HEK293 (cell line): Measurements from ENCODE around the gene FOXB2.

Experiments
- CTCF ChIA-PET: fragments of 350-600 bp; formaldehyde crosslinking; extraction: SDS; loops from one replicate; lab custom pipeline; 2021; ENCODE audit warnings: antibody characterized with exemption; lab: Yijun Ruan, JAX
- POLR2A ChIA-PET: fragments of 300-600 bp; formaldehyde crosslinking; extraction: SDS; loops from one replicate; lab custom pipeline; 2020; ENCODE audit warnings: antibody characterized with exemption, inconsistent platforms; lab: Yijun Ruan, JAX
- H3K27ac ChIP-seq: fragments of 200-500 bp; sonication (Bioruptor generic); 2 replicates; pipeline ENCODE4 v1.5.1; 2014; ENCODE audit warnings: low read depth, low read length, control low read depth, inconsistent platforms; ENCODE audit errors: extremely low read depth
- H3K36me3 ChIP-seq, 2 experiments: fragments of 200-500 bp in 1 of 2; sonication (Bioruptor generic) in 1 of 2; 1 replicate in 1 of 2; 2 replicates in 1 of 2; pipeline ENCODE4 v1.5.1; 2014 to 2017; ENCODE audit warnings: inconsistent platforms in 2 of 2, low read length in 2 of 2; ENCODE audit not compliant: control insufficient read depth in 2 of 2, insufficient read depth in 1 of 2
- H3K4me1 ChIP-seq: fragments of 200-500 bp; sonication (Bioruptor generic); 2 replicates; pipeline ENCODE4 v1.5.1; 2014; ENCODE audit warnings: mild to moderate bottlenecking, low read length, inconsistent platforms; ENCODE audit not compliant: control insufficient read depth, insufficient read depth
- H3K4me3 ChIP-seq: 2 replicates; pipeline ENCODE4 v1.5.1; 2011; ENCODE audit warnings: low read depth, mild to moderate bottlenecking, control low read depth, low read length, moderate library complexity
- H3K9me3 ChIP-seq: fragments of 200-500 bp; sonication (Bioruptor generic); 2 replicates; pipeline ENCODE4 v1.5.1; 2014; ENCODE audit warnings: low read depth, low read length, inconsistent platforms; ENCODE audit not compliant: control insufficient read depth, insufficient read depth
- HIC1 ChIP-seq: fragments of 450-650 bp; formaldehyde crosslinking; IDR thresholded peaks from 2 replicates; pipeline ENCODE4 v1.5.1; 2016; ENCODE audit warnings: missing biosample characterization, missing genetic modification characterization
- KLF10 ChIP-seq: fragments of 450-650 bp; IDR thresholded peaks from 2 replicates; pipeline ENCODE4 v1.5.1; 2018; ENCODE audit warnings: missing biosample characterization, mild to moderate bottlenecking, missing genetic modification characterization
- MYNN ChIP-seq: fragments of 450-650 bp; formaldehyde crosslinking; IDR thresholded peaks from 2 replicates; pipeline ENCODE4 v1.5.1; 2016; ENCODE audit warnings: missing biosample characterization, missing genetic modification characterization, borderline replicate concordance
- OSR2 ChIP-seq: fragments of 450-650 bp; formaldehyde crosslinking; IDR thresholded peaks from 2 replicates; pipeline ENCODE4 v1.5.1; 2016; ENCODE audit warnings: missing biosample characterization, missing genetic modification characterization
- SETDB1 ChIP-seq: IDR thresholded peaks from one replicate; pipeline ENCODE4 v1.6.1; 2017; ENCODE audit warnings: mild to moderate bottlenecking, low read length, moderate library complexity, mixed read lengths; ENCODE audit not compliant: insufficient read length
- ZBTB20 ChIP-seq: fragments of 450-650 bp; formaldehyde crosslinking; IDR thresholded peaks from 2 replicates; pipeline ENCODE4 v1.5.1; 2016; ENCODE audit warnings: missing biosample characterization, missing genetic modification characterization
- ZBTB48 ChIP-seq: fragments of 450-650 bp; formaldehyde crosslinking; IDR thresholded peaks from 2 replicates; pipeline ENCODE4 v1.5.1; 2016; ENCODE audit warnings: missing biosample characterization, missing genetic modification characterization
- ZFP41 ChIP-seq: fragments of 450-650 bp; formaldehyde crosslinking; IDR thresholded peaks from 2 replicates; pipeline ENCODE4 v1.5.1; 2016; ENCODE audit warnings: missing biosample characterization, missing genetic modification characterization, borderline replicate concordance
- ZNF146 ChIP-seq: fragments of 450-650 bp; formaldehyde crosslinking; IDR thresholded peaks from 2 replicates; pipeline ENCODE4 v1.5.1; 2016; ENCODE audit warnings: missing biosample characterization, missing genetic modification characterization
- ZNF16 ChIP-seq: fragments of 450-650 bp; formaldehyde crosslinking; IDR thresholded peaks from 2 replicates; pipeline ENCODE4 v1.5.1; 2016; ENCODE audit warnings: low read depth, missing biosample characterization, missing genetic modification characterization
- ZNF169 ChIP-seq: fragments of 450-650 bp; formaldehyde crosslinking; IDR thresholded peaks from 2 replicates; pipeline ENCODE4 v1.5.1; 2016; ENCODE audit warnings: missing biosample characterization, missing genetic modification characterization
- ZNF18 ChIP-seq: fragments of 450-650 bp; formaldehyde crosslinking; IDR thresholded peaks from 2 replicates; pipeline ENCODE4 v1.5.1; 2016; ENCODE audit warnings: missing biosample characterization, missing genetic modification characterization
- ZNF202 ChIP-seq: fragments of 450-650 bp; formaldehyde crosslinking; IDR thresholded peaks from 2 replicates; pipeline ENCODE4 v1.5.1; 2016; ENCODE audit warnings: missing biosample characterization, missing genetic modification characterization, borderline replicate concordance
- ZNF354C ChIP-seq: fragments of 450-650 bp; formaldehyde crosslinking; IDR thresholded peaks from 2 replicates; pipeline ENCODE4 v1.5.1; 2016; ENCODE audit warnings: missing biosample characterization, missing genetic modification characterization, low read depth, borderline replicate concordance
- ZNF366 ChIP-seq: fragments of 450-650 bp; formaldehyde crosslinking; conservative IDR thresholded peaks from 2 replicates; pipeline ENCODE4 v1.5.1; 2016; ENCODE audit warnings: missing biosample characterization, missing genetic modification characterization
- ZNF391 ChIP-seq: fragments of 450-650 bp; formaldehyde crosslinking; IDR thresholded peaks from 2 replicates; pipeline ENCODE4 v1.5.1; 2016; ENCODE audit warnings: low read depth, missing biosample characterization, missing genetic modification characterization, borderline replicate concordance
- ZNF596 ChIP-seq: fragments of 450-650 bp; IDR thresholded peaks from 2 replicates; pipeline ENCODE4 v1.5.0; 2018; ENCODE audit warnings: missing biosample characterization, mild to moderate bottlenecking, missing genetic modification characterization, moderate library complexity
- ZNF610 ChIP-seq: fragments of 450-650 bp; formaldehyde crosslinking; IDR thresholded peaks from 2 replicates; pipeline ENCODE4 v1.5.1; 2016; ENCODE audit warnings: missing biosample characterization, missing genetic modification characterization, borderline replicate concordance
- ZNF660 ChIP-seq: fragments of 450-650 bp; IDR thresholded peaks from 2 replicates; pipeline ENCODE4 v1.5.1; 2018; ENCODE audit warnings: missing biosample characterization, mild to moderate bottlenecking, missing genetic modification characterization
- ZNF664 ChIP-seq: fragments of 450-650 bp; formaldehyde crosslinking; IDR thresholded peaks from 2 replicates; pipeline ENCODE4 v1.5.1; 2016; ENCODE audit warnings: missing biosample characterization, missing genetic modification characterization
- TF ChIP-seq, protein P1 (sequence below): fragments of 450-650 bp; formaldehyde crosslinking; IDR thresholded peaks from 2 replicates; pipeline ENCODE4 v1.5.1; 2016; ENCODE audit warnings: missing biosample characterization, missing genetic modification characterization
- TF ChIP-seq, protein P2 (sequence below): fragments of 450-650 bp; formaldehyde crosslinking; IDR thresholded peaks from 2 replicates; pipeline ENCODE4 v1.5.1; 2017; ENCODE audit warnings: missing biosample characterization, missing genetic modification characterization
- TF ChIP-seq, protein P3 (sequence below): fragments of 450-650 bp; formaldehyde crosslinking; IDR thresholded peaks from 2 replicates; pipeline ENCODE4 v1.5.1; 2016; ENCODE audit warnings: missing biosample characterization, missing genetic modification characterization, borderline replicate concordance
- TF ChIP-seq, protein P4 (sequence below): fragments of 450-650 bp; formaldehyde crosslinking; IDR thresholded peaks from 2 replicates; pipeline ENCODE4 v1.5.1; 2016; ENCODE audit warnings: missing biosample characterization, missing genetic modification characterization

Gene FOXB2

DNA sequence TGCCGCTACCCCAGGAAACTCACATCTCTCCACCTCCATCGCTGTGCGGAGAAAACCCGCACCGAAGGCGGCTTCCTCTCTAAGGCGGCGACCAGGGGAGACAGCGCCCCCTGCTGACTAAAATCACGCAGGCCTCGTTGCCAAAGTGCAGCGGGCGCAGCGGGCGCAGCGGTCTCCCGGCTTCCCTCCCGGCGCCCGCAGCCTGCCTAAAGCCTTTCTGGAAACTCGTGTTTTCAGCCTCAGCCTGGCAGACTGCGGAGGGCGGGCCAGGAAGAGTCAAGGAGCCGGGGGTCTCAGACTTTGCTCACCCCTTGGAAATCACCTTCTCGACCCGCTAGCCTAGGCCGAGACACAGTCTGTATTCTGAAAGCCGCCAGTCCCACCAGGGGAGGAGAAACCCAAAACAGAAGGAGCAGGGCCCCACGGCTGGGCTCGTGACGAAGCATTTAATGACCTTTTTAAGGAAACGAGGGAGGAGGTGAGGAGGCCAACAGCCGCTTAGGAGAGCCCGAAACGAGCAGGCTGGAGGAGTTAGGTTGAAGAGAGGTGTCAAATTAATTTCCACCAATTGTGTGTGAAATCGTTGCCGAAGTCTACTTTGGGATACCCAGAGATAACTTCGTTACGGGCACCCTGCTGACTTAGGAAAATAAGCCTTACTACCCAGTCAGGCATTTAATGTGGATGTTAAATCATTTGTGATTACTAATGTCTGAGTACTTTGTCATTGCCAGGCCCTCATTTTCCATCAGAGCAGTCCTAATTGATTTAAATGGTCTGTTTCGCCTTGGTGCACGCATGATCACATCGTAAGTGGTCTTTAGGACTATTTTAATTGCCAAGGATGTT is 7.3 kb upstream of the FOXB2 start:
- CTCF ChIA-PET, result no interaction called here
- Histone ChIP-seq H3K36me3 (no peaks in the 10 kb centered on the region), H3K4me3 (no peak overlapping the region), H3K4me1 (peaks cover 7% of the 10 kb centered on the region; the same call in 1 of the 2 replicates), H3K9me3 (no peaks in the 10 kb centered on the region), H3K27ac (peak overlapping the region; percentile 90)
- POLR2A ChIA-PET, result no interaction called here
- peak; percentile 91 for TF ChIP-seq OSR2 (tag by site-specific recombination)
- peak; percentile 41 for TF ChIP-seq ZNF660 (tag by site-specific recombination)
- peak; percentile 45; the same call in 1 of the 2 replicates for TF ChIP-seq ZBTB20
- TF ChIP-seq KLF10 (tag by site-specific recombination), result peak; percentile 54
- no peak for TF ChIP-seq ZBTB48 (tag by site-specific recombination)
- TF ChIP-seq ZNF202, result no peak
- TF ChIP-seq, protein P1, sequence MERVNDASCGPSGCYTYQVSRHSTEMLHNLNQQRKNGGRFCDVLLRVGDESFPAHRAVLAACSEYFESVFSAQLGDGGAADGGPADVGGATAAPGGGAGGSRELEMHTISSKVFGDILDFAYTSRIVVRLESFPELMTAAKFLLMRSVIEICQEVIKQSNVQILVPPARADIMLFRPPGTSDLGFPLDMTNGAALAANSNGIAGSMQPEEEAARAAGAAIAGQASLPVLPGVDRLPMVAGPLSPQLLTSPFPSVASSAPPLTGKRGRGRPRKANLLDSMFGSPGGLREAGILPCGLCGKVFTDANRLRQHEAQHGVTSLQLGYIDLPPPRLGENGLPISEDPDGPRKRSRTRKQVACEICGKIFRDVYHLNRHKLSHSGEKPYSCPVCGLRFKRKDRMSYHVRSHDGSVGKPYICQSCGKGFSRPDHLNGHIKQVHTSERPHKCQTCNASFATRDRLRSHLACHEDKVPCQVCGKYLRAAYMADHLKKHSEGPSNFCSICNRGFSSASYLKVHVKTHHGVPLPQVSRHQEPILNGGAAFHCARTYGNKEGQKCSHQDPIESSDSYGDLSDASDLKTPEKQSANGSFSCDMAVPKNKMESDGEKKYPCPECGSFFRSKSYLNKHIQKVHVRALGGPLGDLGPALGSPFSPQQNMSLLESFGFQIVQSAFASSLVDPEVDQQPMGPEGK (tag by site-specific recombination), result peak; percentile 60; the same call in 1 of the 2 replicates
- TF ChIP-seq ZFP41 (tag by site-specific recombination), result no peak
- TF ChIP-seq SETDB1, result peak; percentile 63
- no peak for TF ChIP-seq MYNN (tag by site-specific recombination)
- no peak for TF ChIP-seq ZNF146
- TF ChIP-seq, protein P2, sequence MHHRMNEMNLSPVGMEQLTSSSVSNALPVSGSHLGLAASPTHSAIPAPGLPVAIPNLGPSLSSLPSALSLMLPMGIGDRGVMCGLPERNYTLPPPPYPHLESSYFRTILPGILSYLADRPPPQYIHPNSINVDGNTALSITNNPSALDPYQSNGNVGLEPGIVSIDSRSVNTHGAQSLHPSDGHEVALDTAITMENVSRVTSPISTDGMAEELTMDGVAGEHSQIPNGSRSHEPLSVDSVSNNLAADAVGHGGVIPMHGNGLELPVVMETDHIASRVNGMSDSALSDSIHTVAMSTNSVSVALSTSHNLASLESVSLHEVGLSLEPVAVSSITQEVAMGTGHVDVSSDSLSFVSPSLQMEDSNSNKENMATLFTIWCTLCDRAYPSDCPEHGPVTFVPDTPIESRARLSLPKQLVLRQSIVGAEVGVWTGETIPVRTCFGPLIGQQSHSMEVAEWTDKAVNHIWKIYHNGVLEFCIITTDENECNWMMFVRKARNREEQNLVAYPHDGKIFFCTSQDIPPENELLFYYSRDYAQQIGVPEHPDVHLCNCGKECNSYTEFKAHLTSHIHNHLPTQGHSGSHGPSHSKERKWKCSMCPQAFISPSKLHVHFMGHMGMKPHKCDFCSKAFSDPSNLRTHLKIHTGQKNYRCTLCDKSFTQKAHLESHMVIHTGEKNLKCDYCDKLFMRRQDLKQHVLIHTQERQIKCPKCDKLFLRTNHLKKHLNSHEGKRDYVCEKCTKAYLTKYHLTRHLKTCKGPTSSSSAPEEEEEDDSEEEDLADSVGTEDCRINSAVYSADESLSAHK (tag by site-specific recombination), result peak; percentile 88
- TF ChIP-seq ZNF664 (tag by site-specific recombination), result peak; percentile 29; the same call in 1 of the 2 replicates
- no peak for TF ChIP-seq ZNF169 (tag by site-specific recombination)
- 0 out of 2 replicates have a peak, but pooled peaks have one; percentile 39 for TF ChIP-seq ZNF610 (tag by site-specific recombination)
- peak; percentile 54 for TF ChIP-seq ZNF596 (tag by site-specific recombination)
- peak; percentile 87 for TF ChIP-seq HIC1 (tag by site-specific recombination)
- peak; percentile 43; the same call in 1 of the 2 replicates for TF ChIP-seq ZNF18 (tag by site-specific recombination)
- TF ChIP-seq ZNF16 (tag by site-specific recombination), result no peak
- TF ChIP-seq, protein P3, sequence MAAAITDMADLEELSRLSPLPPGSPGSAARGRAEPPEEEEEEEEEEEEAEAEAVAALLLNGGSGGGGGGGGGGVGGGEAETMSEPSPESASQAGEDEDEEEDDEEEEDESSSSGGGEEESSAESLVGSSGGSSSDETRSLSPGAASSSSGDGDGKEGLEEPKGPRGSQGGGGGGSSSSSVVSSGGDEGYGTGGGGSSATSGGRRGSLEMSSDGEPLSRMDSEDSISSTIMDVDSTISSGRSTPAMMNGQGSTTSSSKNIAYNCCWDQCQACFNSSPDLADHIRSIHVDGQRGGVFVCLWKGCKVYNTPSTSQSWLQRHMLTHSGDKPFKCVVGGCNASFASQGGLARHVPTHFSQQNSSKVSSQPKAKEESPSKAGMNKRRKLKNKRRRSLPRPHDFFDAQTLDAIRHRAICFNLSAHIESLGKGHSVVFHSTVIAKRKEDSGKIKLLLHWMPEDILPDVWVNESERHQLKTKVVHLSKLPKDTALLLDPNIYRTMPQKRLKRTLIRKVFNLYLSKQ, result no peak
- TF ChIP-seq ZNF391, result 0 out of 2 replicates have a peak, but pooled peaks have one; percentile 31
- TF ChIP-seq, protein P4, sequence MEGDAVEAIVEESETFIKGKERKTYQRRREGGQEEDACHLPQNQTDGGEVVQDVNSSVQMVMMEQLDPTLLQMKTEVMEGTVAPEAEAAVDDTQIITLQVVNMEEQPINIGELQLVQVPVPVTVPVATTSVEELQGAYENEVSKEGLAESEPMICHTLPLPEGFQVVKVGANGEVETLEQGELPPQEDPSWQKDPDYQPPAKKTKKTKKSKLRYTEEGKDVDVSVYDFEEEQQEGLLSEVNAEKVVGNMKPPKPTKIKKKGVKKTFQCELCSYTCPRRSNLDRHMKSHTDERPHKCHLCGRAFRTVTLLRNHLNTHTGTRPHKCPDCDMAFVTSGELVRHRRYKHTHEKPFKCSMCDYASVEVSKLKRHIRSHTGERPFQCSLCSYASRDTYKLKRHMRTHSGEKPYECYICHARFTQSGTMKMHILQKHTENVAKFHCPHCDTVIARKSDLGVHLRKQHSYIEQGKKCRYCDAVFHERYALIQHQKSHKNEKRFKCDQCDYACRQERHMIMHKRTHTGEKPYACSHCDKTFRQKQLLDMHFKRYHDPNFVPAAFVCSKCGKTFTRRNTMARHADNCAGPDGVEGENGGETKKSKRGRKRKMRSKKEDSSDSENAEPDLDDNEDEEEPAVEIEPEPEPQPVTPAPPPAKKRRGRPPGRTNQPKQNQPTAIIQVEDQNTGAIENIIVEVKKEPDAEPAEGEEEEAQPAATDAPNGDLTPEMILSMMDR (tag by site-specific recombination), result peak; percentile 91
- TF ChIP-seq ZNF354C (tag by site-specific recombination), result no peak
- TF ChIP-seq ZNF366 (tag by site-specific recombination), result peak; percentile 91
